PC-9 (cell line): ENCODE data around the gene PLOD3.

Experiments
- EZH2 ChIP-seq: fragments of 200-600 bp; sonication (generic); IDR thresholded peaks from 2 replicates; pipeline ENCODE4 v1.8.0; 2017; ENCODE audit warnings: antibody characterized with exemption, low read depth
- TF ChIP-seq, protein P1 (sequence below): fragments of 200-600 bp; sonication (generic); conservative IDR thresholded peaks from 2 replicates; pipeline ENCODE4 v1.6.1; 2017; ENCODE audit warnings: mixed run types, antibody characterized with exemption, mild to moderate bottlenecking, moderate library complexity

DNA sequence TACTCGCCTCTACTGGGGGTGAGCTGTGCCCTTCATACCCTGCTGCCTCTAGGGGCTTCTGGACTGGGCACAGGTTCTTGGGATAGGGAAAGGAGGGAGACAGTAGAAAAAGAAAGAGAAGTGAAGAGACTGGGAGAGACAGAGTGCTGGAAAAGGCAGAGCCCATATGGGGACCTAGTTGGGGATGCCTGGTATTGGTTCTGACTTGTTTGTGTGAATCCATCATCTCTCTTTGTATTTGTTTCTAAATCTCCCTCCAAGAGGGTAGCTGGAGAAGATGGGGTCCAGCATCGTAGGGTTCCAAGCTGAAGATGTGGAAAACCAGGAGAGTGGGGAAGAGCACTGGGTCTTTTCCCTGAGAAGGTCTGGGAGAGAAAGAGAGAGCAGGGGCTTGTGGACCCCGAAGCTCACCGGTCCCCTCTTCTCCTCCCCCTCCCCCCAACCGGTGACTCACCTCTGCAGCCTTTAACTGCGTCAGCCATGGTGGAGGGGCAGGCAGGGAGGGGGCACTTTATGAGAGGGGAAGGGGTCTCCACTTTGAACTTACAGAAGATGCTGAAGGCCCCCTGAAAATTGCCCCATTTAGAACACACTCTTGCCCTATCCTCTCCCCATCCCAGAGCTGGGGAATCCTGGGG is 48.9 kb downstream of the PLOD3 start:
- TF ChIP-seq, protein P1, sequence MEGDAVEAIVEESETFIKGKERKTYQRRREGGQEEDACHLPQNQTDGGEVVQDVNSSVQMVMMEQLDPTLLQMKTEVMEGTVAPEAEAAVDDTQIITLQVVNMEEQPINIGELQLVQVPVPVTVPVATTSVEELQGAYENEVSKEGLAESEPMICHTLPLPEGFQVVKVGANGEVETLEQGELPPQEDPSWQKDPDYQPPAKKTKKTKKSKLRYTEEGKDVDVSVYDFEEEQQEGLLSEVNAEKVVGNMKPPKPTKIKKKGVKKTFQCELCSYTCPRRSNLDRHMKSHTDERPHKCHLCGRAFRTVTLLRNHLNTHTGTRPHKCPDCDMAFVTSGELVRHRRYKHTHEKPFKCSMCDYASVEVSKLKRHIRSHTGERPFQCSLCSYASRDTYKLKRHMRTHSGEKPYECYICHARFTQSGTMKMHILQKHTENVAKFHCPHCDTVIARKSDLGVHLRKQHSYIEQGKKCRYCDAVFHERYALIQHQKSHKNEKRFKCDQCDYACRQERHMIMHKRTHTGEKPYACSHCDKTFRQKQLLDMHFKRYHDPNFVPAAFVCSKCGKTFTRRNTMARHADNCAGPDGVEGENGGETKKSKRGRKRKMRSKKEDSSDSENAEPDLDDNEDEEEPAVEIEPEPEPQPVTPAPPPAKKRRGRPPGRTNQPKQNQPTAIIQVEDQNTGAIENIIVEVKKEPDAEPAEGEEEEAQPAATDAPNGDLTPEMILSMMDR = no peak
- TF ChIP-seq EZH2 = no peak
